HCT116 (cell line): ENCODE data around the gene SRPK3.

ENCODE experiments used
- CEBPB ChIP-seq: IDR thresholded peaks from 2 replicates; pipeline ENCODE4 v1.6.1; 2012; ENCODE audit warnings: low read depth
- ELF1 ChIP-seq: IDR thresholded peaks from 2 replicates; pipeline ENCODE4 v1.6.1; 2012; ENCODE audit warnings: low read depth, borderline replicate concordance
- EZH2 ChIP-seq: fragments of 200-600 bp; sonication (generic); IDR thresholded peaks from 2 replicates; pipeline ENCODE4 v1.6.1; 2017; ENCODE audit warnings: antibody characterized with exemption, mixed run types
- POLR2A ChIP-seq: IDR thresholded peaks from 2 replicates; pipeline ENCODE4 v1.7.0; 2011; ENCODE audit warnings: borderline replicate concordance; ENCODE audit not compliant: insufficient read depth, insufficient read length; ENCODE audit errors: extremely low read depth
- POLR2AphosphoS5 ChIP-seq: IDR thresholded peaks from 2 replicates; pipeline ENCODE4 v1.6.1; 2011; ENCODE audit warnings: mild to moderate bottlenecking, low read depth, low read length, moderate library complexity
- RAD21 ChIP-seq: IDR thresholded peaks from 2 replicates; pipeline ENCODE4 v1.6.1; 2012; ENCODE audit warnings: low read depth, mild to moderate bottlenecking
- SRF ChIP-seq: IDR thresholded peaks from 2 replicates; pipeline ENCODE4 v1.6.1; 2012; ENCODE audit warnings: low read depth
- TCF7L2 ChIP-seq: IDR thresholded peaks from 2 replicates; pipeline ENCODE4 v1.7.0; 2011; ENCODE audit warnings: borderline replicate concordance, inconsistent platforms; ENCODE audit not compliant: insufficient read depth, insufficient read length; ENCODE audit errors: extremely low read depth
- YY1 ChIP-seq: IDR thresholded peaks from 2 replicates; pipeline ENCODE4 v1.6.1; 2011; ENCODE audit warnings: low read length, low read depth, moderate library complexity, mild to moderate bottlenecking; ENCODE audit not compliant: insufficient replicate concordance; ENCODE audit errors: extremely low read depth
- TF ChIP-seq, protein P1 (sequence below): IDR thresholded peaks from 2 replicates; pipeline ENCODE4 v1.6.1; 2011; ENCODE audit warnings: mild to moderate bottlenecking, low read length, moderate library complexity; ENCODE audit not compliant: insufficient replicate concordance; ENCODE audit errors: extremely low read depth
- TF ChIP-seq, protein P2 (sequence below), 3 experiments: fragments of 200-600 bp in 1 of 3; sonication (generic) in 1 of 3; IDR thresholded peaks in 2 of 3; conservative IDR thresholded peaks in 1 of 3; 2 replicates each; pipeline ENCODE4 v1.5.1; 2012 to 2017; ENCODE audit warnings: low read depth in 2 of 3, low read length in 2 of 3, antibody characterized with exemption in 1 of 3, borderline replicate concordance in 1 of 3, control low read depth in 1 of 3, mild to moderate bottlenecking in 1 of 3, mixed read lengths in 1 of 3, mixed run types in 1 of 3, moderate library complexity in 1 of 3; ENCODE audit not compliant: insufficient read depth in 1 of 3
- TF ChIP-seq, protein P3 (sequence below): IDR thresholded peaks from 2 replicates; pipeline ENCODE4 v1.6.1; 2012
- TF ChIP-seq, protein P4 (sequence below): IDR thresholded peaks from 2 replicates; pipeline ENCODE4 v1.6.1; 2012
- TF ChIP-seq, protein P5 (sequence below): IDR thresholded peaks from 2 replicates; pipeline ENCODE4 v1.6.1; 2012; ENCODE audit warnings: low read depth

DNA sequence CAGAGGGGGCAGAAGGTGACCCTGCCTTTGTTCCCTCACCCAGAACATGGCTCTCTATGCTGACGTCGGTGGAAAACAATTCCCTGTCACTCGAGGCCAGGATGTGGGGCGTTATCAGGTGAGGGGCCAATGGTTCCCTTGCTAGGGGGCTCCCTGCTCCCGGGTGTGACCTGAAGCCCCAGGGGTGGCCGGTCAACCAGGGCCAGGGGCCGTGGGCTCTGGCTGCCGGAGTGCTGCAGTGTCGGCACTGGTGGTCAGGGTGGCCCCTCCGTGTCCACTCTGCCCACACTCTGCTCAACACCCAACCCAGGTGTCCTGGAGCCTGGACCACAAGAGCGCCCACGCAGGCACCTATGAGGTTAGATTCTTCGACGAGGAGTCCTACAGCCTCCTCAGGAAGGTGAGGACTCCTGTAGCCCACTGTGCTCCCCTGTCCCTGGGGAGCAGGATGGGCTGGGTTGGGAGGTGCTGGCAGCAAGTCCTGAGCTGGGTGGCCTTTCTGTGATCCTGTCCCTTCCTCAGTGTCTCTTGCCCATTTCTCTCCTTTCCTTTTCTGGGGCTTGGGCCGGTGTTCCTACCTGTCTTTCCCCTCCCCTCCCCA is 16.7 kb downstream of the SRPK3 start:
- TF ChIP-seq, protein P1, sequence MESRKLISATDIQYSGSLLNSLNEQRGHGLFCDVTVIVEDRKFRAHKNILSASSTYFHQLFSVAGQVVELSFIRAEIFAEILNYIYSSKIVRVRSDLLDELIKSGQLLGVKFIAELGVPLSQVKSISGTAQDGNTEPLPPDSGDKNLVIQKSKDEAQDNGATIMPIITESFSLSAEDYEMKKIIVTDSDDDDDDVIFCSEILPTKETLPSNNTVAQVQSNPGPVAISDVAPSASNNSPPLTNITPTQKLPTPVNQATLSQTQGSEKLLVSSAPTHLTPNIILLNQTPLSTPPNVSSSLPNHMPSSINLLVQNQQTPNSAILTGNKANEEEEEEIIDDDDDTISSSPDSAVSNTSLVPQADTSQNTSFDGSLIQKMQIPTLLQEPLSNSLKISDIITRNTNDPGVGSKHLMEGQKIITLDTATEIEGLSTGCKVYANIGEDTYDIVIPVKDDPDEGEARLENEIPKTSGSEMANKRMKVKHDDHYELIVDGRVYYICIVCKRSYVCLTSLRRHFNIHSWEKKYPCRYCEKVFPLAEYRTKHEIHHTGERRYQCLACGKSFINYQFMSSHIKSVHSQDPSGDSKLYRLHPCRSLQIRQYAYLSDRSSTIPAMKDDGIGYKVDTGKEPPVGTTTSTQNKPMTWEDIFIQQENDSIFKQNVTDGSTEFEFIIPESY = no peak
- TF ChIP-seq, protein P2, sequence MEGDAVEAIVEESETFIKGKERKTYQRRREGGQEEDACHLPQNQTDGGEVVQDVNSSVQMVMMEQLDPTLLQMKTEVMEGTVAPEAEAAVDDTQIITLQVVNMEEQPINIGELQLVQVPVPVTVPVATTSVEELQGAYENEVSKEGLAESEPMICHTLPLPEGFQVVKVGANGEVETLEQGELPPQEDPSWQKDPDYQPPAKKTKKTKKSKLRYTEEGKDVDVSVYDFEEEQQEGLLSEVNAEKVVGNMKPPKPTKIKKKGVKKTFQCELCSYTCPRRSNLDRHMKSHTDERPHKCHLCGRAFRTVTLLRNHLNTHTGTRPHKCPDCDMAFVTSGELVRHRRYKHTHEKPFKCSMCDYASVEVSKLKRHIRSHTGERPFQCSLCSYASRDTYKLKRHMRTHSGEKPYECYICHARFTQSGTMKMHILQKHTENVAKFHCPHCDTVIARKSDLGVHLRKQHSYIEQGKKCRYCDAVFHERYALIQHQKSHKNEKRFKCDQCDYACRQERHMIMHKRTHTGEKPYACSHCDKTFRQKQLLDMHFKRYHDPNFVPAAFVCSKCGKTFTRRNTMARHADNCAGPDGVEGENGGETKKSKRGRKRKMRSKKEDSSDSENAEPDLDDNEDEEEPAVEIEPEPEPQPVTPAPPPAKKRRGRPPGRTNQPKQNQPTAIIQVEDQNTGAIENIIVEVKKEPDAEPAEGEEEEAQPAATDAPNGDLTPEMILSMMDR (IDR thresholded peaks at IDR 0.05 in 2 of 3, conservative IDR thresholded peaks at IDR 0.05 in 1 of 3; ENCODE audit: borderline replicate concordance in 1 of 3, insufficient read depth in 1 of 3, low read depth in 2 of 3, low read length in 2 of 3) = no peak
- no peak for TF ChIP-seq POLR2AphosphoS5
- no peak for TF ChIP-seq RAD21
- TF ChIP-seq, protein P3, sequence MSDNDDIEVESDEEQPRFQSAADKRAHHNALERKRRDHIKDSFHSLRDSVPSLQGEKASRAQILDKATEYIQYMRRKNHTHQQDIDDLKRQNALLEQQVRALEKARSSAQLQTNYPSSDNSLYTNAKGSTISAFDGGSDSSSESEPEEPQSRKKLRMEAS = no peak
- TF ChIP-seq EZH2 = no peak
- TF ChIP-seq, protein P4, sequence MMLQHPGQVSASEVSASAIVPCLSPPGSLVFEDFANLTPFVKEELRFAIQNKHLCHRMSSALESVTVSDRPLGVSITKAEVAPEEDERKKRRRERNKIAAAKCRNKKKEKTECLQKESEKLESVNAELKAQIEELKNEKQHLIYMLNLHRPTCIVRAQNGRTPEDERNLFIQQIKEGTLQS = no peak
- TF ChIP-seq, protein P5, sequence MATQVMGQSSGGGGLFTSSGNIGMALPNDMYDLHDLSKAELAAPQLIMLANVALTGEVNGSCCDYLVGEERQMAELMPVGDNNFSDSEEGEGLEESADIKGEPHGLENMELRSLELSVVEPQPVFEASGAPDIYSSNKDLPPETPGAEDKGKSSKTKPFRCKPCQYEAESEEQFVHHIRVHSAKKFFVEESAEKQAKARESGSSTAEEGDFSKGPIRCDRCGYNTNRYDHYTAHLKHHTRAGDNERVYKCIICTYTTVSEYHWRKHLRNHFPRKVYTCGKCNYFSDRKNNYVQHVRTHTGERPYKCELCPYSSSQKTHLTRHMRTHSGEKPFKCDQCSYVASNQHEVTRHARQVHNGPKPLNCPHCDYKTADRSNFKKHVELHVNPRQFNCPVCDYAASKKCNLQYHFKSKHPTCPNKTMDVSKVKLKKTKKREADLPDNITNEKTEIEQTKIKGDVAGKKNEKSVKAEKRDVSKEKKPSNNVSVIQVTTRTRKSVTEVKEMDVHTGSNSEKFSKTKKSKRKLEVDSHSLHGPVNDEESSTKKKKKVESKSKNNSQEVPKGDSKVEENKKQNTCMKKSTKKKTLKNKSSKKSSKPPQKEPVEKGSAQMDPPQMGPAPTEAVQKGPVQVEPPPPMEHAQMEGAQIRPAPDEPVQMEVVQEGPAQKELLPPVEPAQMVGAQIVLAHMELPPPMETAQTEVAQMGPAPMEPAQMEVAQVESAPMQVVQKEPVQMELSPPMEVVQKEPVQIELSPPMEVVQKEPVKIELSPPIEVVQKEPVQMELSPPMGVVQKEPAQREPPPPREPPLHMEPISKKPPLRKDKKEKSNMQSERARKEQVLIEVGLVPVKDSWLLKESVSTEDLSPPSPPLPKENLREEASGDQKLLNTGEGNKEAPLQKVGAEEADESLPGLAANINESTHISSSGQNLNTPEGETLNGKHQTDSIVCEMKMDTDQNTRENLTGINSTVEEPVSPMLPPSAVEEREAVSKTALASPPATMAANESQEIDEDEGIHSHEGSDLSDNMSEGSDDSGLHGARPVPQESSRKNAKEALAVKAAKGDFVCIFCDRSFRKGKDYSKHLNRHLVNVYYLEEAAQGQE = no peak
- TF ChIP-seq CEBPB = no peak
- TF ChIP-seq POLR2A = no peak
- no peak for TF ChIP-seq ELF1
- TF ChIP-seq TCF7L2 = no peak
- no peak for TF ChIP-seq SRF
- TF ChIP-seq YY1 = no peak
